Uterus (tissue), 2 donors: ENCODE data around the gene FN1.

Experiments used
- CTCF ChIP-seq, 4 experiments: fragments of 200-600 bp in 2 of 4; fragments of 450-650 bp in 2 of 4; sonication (generic) in 2 of 4; IDR thresholded peaks; one replicate each; pipeline ENCODE4 v1.5.1; 2016 to 2019; ENCODE audit warnings: antibody characterized with exemption in 4 of 4, mild to moderate bottlenecking in 2 of 4, moderate library complexity in 1 of 4
- POLR2A ChIP-seq, 2 donors: fragments of 450-650 bp; IDR thresholded peaks; one replicate each; pipeline ENCODE4 v1.6.1; 2016; ENCODE audit warnings: antibody characterized with exemption in 2 of 2, mild to moderate bottlenecking in 1 of 2, moderate library complexity in 1 of 2

GRCh38 chr2:215407590-215408264, 28.1 kb downstream of the FN1 start:
- TF ChIP-seq CTCF (IDR thresholded peaks at IDR 0.05) (no peak), POLR2A (IDR thresholded peaks at IDR 0.05) (no peak)
